HepG2 (cell line): ENCODE measurements around the gene RBBP9.
"Not testable (repeated sequence)": the region's sequence is repeated elsewhere in the genome, so short reads cannot be mapped to it uniquely, and the experiment has no call there.

Source experiments
- CTCF ChIP-seq: sonication (generic); formaldehyde crosslinking; IDR thresholded peaks from 2 replicates; pipeline ENCODE4 v1.5.0; 2020; ENCODE audit warnings: mild to moderate bottlenecking, missing genetic modification reagents, moderate library complexity
- MED13 ChIP-seq: sonication (generic); formaldehyde crosslinking; IDR thresholded peaks from 2 replicates; pipeline ENCODE4 v1.5.0; 2020; ENCODE audit warnings: missing genetic modification reagents
- MXD3 ChIP-seq: IDR thresholded peaks from 2 replicates; pipeline ENCODE4 v1.6.1; 2016; ENCODE audit warnings: mild to moderate bottlenecking, missing biosample characterization, missing genetic modification reagents
- ZNF12 ChIP-seq: sonication (generic); formaldehyde crosslinking; IDR thresholded peaks from 2 replicates; pipeline ENCODE4 v1.5.0; 2020; ENCODE audit warnings: missing genetic modification reagents
- ZNF414 ChIP-seq: sonication (generic); formaldehyde crosslinking; IDR thresholded peaks from 2 replicates; pipeline ENCODE4 v1.5.0; 2020; ENCODE audit warnings: missing genetic modification reagents

DNA sequence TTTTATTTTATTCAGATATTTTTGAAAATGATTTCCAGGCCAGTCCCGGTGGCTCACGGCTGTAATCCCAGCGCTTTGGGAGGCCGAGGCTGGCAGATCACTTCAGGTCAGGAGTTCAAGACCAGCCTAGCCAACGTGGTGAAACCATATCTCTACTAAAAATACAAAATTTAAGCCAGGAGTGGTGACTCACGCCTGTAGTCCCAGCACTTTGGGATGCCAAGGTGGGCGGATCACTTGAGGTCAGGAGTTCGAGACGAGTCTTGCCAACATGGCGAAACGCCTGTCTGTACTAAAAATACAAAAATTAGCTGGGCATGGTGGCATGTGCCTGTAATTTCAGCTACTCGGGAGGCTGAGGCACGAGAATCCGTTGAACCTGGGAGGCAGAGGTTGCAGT, 29.7 kb upstream of the RBBP9 start:
- TF ChIP-seq ZNF12, MED13, CTCF, ZNF414, MXD3 (CRISPR knock-in tag): not testable (repeated sequence)
